CD14-positive monocyte (primary cell): ENCODE results near the gene WDFY3. TPM values are rescaled to one million over a fixed set of nuclear protein-coding genes. Genes with fewer than 3 reads are reported as not detected.

Experiments
- DNase-seq, 3 donors: peaks; one replicate each; pipeline ENCODE4 v3.0.0-alpha.2; 2011 to 2022
- H2AFZ ChIP-seq: 2 replicates; pipeline ENCODE4 v1.6.0; 2012; ENCODE audit warnings: mild to moderate bottlenecking, low read depth, low read length, inconsistent platforms; ENCODE audit not compliant: insufficient read depth, poor library complexity, severe bottlenecking
- H3K27ac ChIP-seq, 2 donors: 1 replicate in 1 of 2; 2 replicates in 1 of 2; pipeline ENCODE4 v1.5.1; 2012 to 2013; ENCODE audit warnings: low read length in 2 of 2, control low read depth in 1 of 2, inconsistent platforms in 1 of 2, low read depth in 1 of 2, mild to moderate bottlenecking in 1 of 2
- H3K27me3 ChIP-seq, 2 donors: one replicate each; pipeline versions ENCODE4 v1.6.0 to v1.6.1; 2011 to 2013; ENCODE audit warnings: low read length in 2 of 2; ENCODE audit not compliant: control insufficient read depth in 2 of 2, insufficient read depth in 2 of 2
- H3K36me3 ChIP-seq, 2 donors: replicated peaks in 1 of 2; 1 replicate in 1 of 2; 2 replicates in 1 of 2; pipeline versions ENCODE4 v1.5.1 to v1.6.1; 2012 to 2013; ENCODE audit warnings: low read length in 2 of 2, control low read depth in 1 of 2, inconsistent platforms in 1 of 2, mild to moderate bottlenecking in 1 of 2; ENCODE audit not compliant: insufficient read depth in 2 of 2, control insufficient read depth in 1 of 2
- H3K4me1 ChIP-seq, 2 donors: 1 replicate in 1 of 2; 2 replicates in 1 of 2; pipeline versions ENCODE4 v1.5.1 to v1.6.1; 2012 to 2013; ENCODE audit warnings: low read length in 2 of 2, control low read depth in 1 of 2, inconsistent platforms in 1 of 2, mild to moderate bottlenecking in 1 of 2, moderate library complexity in 1 of 2; ENCODE audit not compliant: insufficient read depth in 2 of 2, control insufficient read depth in 1 of 2
- H3K4me2 ChIP-seq: replicated peaks from 2 replicates; pipeline ENCODE3; 2012; ENCODE audit warnings: low read length, moderate library complexity, mild to moderate bottlenecking; ENCODE audit not compliant: poor library complexity, severe bottlenecking; ENCODE audit errors: extremely low read depth
- H3K4me3 ChIP-seq, 3 experiments: fragments of 200-600 bp in 1 of 3; sonication (generic) in 1 of 3; replicated peaks in 1 of 3; 1 replicate in 2 of 3; 2 replicates in 1 of 3; pipeline ENCODE4 v1.5.1; 2011 to 2013; ENCODE audit warnings: low read length in 3 of 3, mild to moderate bottlenecking in 3 of 3, control low read depth in 2 of 3, low read depth in 2 of 3, inconsistent platforms in 1 of 3, moderate library complexity in 1 of 3
- H3K79me2 ChIP-seq: 2 replicates; pipeline ENCODE4 v1.6.0; 2012; ENCODE audit warnings: mild to moderate bottlenecking, control low read depth, inconsistent platforms, low read length, moderate library complexity; ENCODE audit not compliant: insufficient read depth
- H3K9ac ChIP-seq: 2 replicates; pipeline ENCODE4 v1.6.0; 2017; ENCODE audit warnings: low read length, mild to moderate bottlenecking; ENCODE audit not compliant: insufficient read depth, poor library complexity, severe bottlenecking
- H3K9me3 ChIP-seq, 2 donors: replicated peaks in 1 of 2; 1 replicate in 1 of 2; 2 replicates in 1 of 2; pipeline versions ENCODE4 v1.5.1 to v1.6.1; 2012 to 2013; ENCODE audit warnings: low read length in 2 of 2, control low read depth in 1 of 2; ENCODE audit not compliant: control insufficient read depth in 1 of 2, insufficient read depth in 1 of 2
- H4K20me1 ChIP-seq: 2 replicates; pipeline ENCODE4 v1.6.0; 2012; ENCODE audit warnings: mild to moderate bottlenecking, low read length, control low read depth, moderate library complexity; ENCODE audit not compliant: insufficient read depth
- H3K27ac Mint-ChIP-seq, 7 donors: one replicate each; pipeline ENCODE4 v1.8.0; 2020; ENCODE audit warnings: mild to moderate bottlenecking in 7 of 7, mixed read lengths in 7 of 7, moderate library complexity in 6 of 7, inconsistent platforms in 2 of 7
- H3K27me3 Mint-ChIP-seq, 3 donors: one replicate each; pipeline ENCODE4 v1.8.0; 2021 to 2022; ENCODE audit warnings: low read depth in 3 of 3, mild to moderate bottlenecking in 3 of 3, mixed read lengths in 3 of 3, moderate library complexity in 3 of 3, inconsistent platforms in 1 of 3
- H3K36me3 Mint-ChIP-seq, 2 donors: one replicate each; pipeline ENCODE4 v1.8.0; 2020; ENCODE audit warnings: mixed read lengths in 2 of 2, inconsistent platforms in 1 of 2, mild to moderate bottlenecking in 1 of 2
- H3K4me1 Mint-ChIP-seq: one replicate; pipeline ENCODE4 v1.8.0; 2020; ENCODE audit warnings: mild to moderate bottlenecking, mixed read lengths
- H3K4me3 Mint-ChIP-seq, 2 donors: one replicate each; pipeline ENCODE4 v1.8.0; 2020; ENCODE audit warnings: mild to moderate bottlenecking in 2 of 2, mixed read lengths in 2 of 2, moderate library complexity in 1 of 2
- H3K9me3 Mint-ChIP-seq, 7 donors: one replicate each; pipeline ENCODE4 v1.8.0; 2020 to 2022; ENCODE audit warnings: mixed read lengths in 7 of 7, mild to moderate bottlenecking in 6 of 7, moderate library complexity in 6 of 7, inconsistent platforms in 2 of 7
- WGBS: methylation state at CpG from one replicate; pipeline ENCODE4 v1.1.5; 2013; ENCODE audit warnings: missing lambda C conversion rate; ENCODE audit not compliant: insufficient coverage; 5-methylcytosine and 5-hydroxymethylcytosine counted together
- intact Hi-C, 2 donors: fragments of 100-400 bp; cut with micrococcal nuclease; formaldehyde crosslinking; loops; one replicate each; pipeline versions ENCODE4 v1.15.0 to v1.15.1; 2023
- polyA plus RNA-seq, 3 donors: library from polyadenylated mRNA; depleted of rRNA in 1 of 3; unstranded in 2 of 3; stranded (reverse) in 1 of 3; fragments of 300-500 nt in 2 of 3; fragments of >200 nt in 1 of 3; fragmentation: Illumina TruSeq in 2 of 3; gene quantifications; 1 replicate in 2 of 3; 2 replicates in 1 of 3; pipeline ENCODE4 v1.2.3, GENCODE V29; 2012 to 2021
- TF ChIP-seq, protein P1 (sequence below): fragments of 200-600 bp; IDR thresholded peaks from one replicate; pipeline ENCODE4 v1.8.0; 2022; ENCODE audit warnings: antibody characterized with exemption, mild to moderate bottlenecking

WDFY3 gene
- polyA plus RNA-seq, 3 donors = 5.6 to 35.5 (median 5.9) TPM

DNA sequence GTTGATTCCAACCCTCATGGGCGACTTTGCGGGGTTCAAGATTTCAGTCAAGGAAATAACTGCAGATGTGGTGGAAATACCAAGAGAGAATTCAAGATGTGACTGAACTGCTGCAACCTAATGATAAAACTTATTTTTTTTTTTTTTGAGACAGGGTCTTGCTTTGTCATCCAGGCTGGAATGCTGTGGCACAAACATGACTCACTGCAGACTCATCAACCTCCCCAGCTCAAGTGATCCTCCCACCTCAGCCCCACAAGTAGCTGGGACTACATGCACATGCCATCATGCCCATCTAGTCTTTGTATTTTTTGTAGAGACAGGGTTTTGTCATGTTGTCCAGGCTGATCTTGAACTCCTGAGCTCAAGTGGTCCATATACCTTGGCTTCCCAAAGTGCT is 19.5 kb upstream of the WDFY3 start:
- no peaks in the 10 kb centered on the region for H3K79me2 ChIP-seq
- H3K4me3 ChIP-seq = no peak overlapping the region
- no peak overlapping the region for H3K4me2 ChIP-seq
- H3K27ac Mint-ChIP-seq = no peak overlapping the region
- H3K4me3 Mint-ChIP-seq = peak overlapping the region in 1 of 2 donors; percentile 31
- no peaks in the 10 kb centered on the region for H3K4me1 Mint-ChIP-seq
- intact Hi-C loops = no loop called here
- whole genome bisulfite sequencing = no CpG with 5 or more reads among the region's 2 CpGs
- no peak overlapping the region for H3K27ac ChIP-seq
- no peak for DNase-seq
- H2AFZ ChIP-seq = no peak overlapping the region
- peaks cover 0 to 2% (median 1%) of the 10 kb centered on the region in 3 donors for H3K27me3 Mint-ChIP-seq
- H3K27me3 ChIP-seq = no peaks in the 10 kb centered on the region
- peaks cover 5 to 10% of the 10 kb centered on the region in 2 donors for H3K9me3 ChIP-seq
- no peaks in the 10 kb centered on the region for H3K4me1 ChIP-seq
- no peaks in the 10 kb centered on the region for H4K20me1 ChIP-seq
- no peaks in the 10 kb centered on the region for H3K36me3 Mint-ChIP-seq
- H3K9me3 Mint-ChIP-seq = peaks cover 6 to 27% (median 17%) of the 10 kb centered on the region in 7 donors
- no peaks in the 10 kb centered on the region for H3K36me3 ChIP-seq
- H3K9ac ChIP-seq = no peak overlapping the region
- TF ChIP-seq, protein P1, sequence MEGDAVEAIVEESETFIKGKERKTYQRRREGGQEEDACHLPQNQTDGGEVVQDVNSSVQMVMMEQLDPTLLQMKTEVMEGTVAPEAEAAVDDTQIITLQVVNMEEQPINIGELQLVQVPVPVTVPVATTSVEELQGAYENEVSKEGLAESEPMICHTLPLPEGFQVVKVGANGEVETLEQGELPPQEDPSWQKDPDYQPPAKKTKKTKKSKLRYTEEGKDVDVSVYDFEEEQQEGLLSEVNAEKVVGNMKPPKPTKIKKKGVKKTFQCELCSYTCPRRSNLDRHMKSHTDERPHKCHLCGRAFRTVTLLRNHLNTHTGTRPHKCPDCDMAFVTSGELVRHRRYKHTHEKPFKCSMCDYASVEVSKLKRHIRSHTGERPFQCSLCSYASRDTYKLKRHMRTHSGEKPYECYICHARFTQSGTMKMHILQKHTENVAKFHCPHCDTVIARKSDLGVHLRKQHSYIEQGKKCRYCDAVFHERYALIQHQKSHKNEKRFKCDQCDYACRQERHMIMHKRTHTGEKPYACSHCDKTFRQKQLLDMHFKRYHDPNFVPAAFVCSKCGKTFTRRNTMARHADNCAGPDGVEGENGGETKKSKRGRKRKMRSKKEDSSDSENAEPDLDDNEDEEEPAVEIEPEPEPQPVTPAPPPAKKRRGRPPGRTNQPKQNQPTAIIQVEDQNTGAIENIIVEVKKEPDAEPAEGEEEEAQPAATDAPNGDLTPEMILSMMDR = no peak

DNA sequence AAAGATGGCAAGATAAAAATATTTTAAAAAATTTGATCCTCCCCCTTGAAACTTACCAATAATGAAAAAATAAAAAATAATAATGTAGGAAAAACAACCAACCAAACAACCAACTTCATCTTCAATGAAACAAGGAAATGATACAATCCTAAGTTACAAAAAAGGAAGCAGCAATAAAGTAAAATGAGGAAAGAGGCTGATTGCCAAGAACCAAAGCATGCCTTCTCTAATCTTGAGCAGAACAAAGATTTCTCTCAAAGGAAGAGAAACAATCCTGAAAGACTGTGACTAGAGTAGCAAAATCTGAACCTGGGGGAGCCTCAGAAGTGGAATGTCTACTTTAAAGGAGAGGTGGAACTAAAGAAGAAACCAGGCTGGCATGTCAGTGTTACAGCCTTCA is 10.9 kb upstream of the WDFY3 start:
- H3K27me3 ChIP-seq = no peaks in the 10 kb centered on the region
- peak overlapping the region; percentile 50 for H3K4me2 ChIP-seq
- H3K4me3 ChIP-seq = peak overlapping the region in 1 of 3 experiments; percentile 24
- no peaks in the 10 kb centered on the region for H3K79me2 ChIP-seq
- H4K20me1 ChIP-seq = no peaks in the 10 kb centered on the region
- peak overlapping the region; percentile 24 for H2AFZ ChIP-seq
- peaks cover 0 to 8% (median 1%) of the 10 kb centered on the region in 7 donors for H3K9me3 Mint-ChIP-seq
- H3K4me3 Mint-ChIP-seq = peak overlapping the region; percentile 12 to 52
- no peaks in the 10 kb centered on the region for H3K9me3 ChIP-seq
- H3K27me3 Mint-ChIP-seq = peaks cover 2 to 4% (median 4%) of the 10 kb centered on the region in 3 donors
- peak in 2 of 3 donors; percentile 27 to 57 for DNase-seq
- no peaks in the 10 kb centered on the region for H3K36me3 Mint-ChIP-seq
- H3K4me1 Mint-ChIP-seq = peaks cover 29% of the 10 kb centered on the region
- TF ChIP-seq, protein P1 = no peak
- H3K27ac ChIP-seq = peak overlapping the region in 1 of 2 donors; percentile 72
- peaks cover 30 to 37% of the 10 kb centered on the region in 2 donors for H3K4me1 ChIP-seq
- H3K36me3 ChIP-seq = no peaks in the 10 kb centered on the region
- intact Hi-C loops = no loop called here
- peak overlapping the region in 6 of 7 donors; percentile 55 to 90 (median 82) for H3K27ac Mint-ChIP-seq
- no peak overlapping the region for H3K9ac ChIP-seq
